Measurements from ENCODE around the gene THRA. TPM values are rescaled to one million over a fixed set of nuclear protein-coding genes. Genes with fewer than 3 reads are reported as not detected.

Gene THRA
- total and polyA plus RNA-seq, 9 of the 15 experiments (the other 6 are each of a cell fraction or from before 2014, with no cell fraction given), result 0.34 to 23.4 (median 12.7) TPM

GRCh38 chr17:40076591-40076990, 13.8 kb downstream of the THRA start (continued):
- TF ChIP-seq CTCFL (IDR thresholded peaks at IDR 0.05; ENCODE audit: borderline replicate concordance, insufficient read depth, low read depth, low read length, poor library complexity, severe bottlenecking) (no peak), BDP1 (IDR thresholded peaks at IDR 0.05; ENCODE audit: insufficient read depth, insufficient read length) (no peak), HMGXB4 (CRISPR knock-in tag; IDR thresholded peaks at IDR 0.05) (no peak), CBX3 (IDR thresholded peaks at IDR 0.05; ENCODE audit: borderline replicate concordance in 1 of 2, low read length in 2 of 2) (no peak), FOXJ2 (tag; IDR thresholded peaks at IDR 0.05) (peak; percentile 48; the same call in 1 of the 2 replicates), CBX8 (IDR thresholded peaks at IDR 0.05; ENCODE audit: borderline replicate concordance, extremely low read depth, low read depth, low read length, poor library complexity, severe bottlenecking) (no peak), RBBP5 (IDR thresholded peaks at IDR 0.05; ENCODE audit: borderline replicate concordance, insufficient read depth, low read length, poor library complexity, severe bottlenecking) (no peak), HDAC1 (IDR thresholded peaks at IDR 0.05) (no peak), NUFIP1 (IDR thresholded peaks at IDR 0.05; ENCODE audit: partially characterized antibody) (no peak), ILK (tag; IDR thresholded peaks at IDR 0.05; ENCODE audit: borderline replicate concordance, low read depth) (no peak), NELFE (IDR thresholded peaks at IDR 0.05; ENCODE audit: insufficient read depth, insufficient read length) (no peak), LEF1 (IDR thresholded peaks at IDR 0.05) (peak; percentile 50; the same call in 1 of the 2 replicates), E2F6 (IDR thresholded peaks at IDR 0.05; ENCODE audit: borderline replicate concordance in 1 of 2, extremely low read depth in 1 of 2, insufficient read depth in 1 of 2, insufficient read length in 1 of 2, low read depth in 1 of 2, low read length in 1 of 2, poor library complexity in 1 of 2, severe bottlenecking in 1 of 2) (no peak), MYC (IDR thresholded peaks at IDR 0.05; ENCODE audit: low read depth, low read length) (peak; percentile 36; the same call in 1 of the 2 replicates), MYC (CRISPR knock-in tag; IDR thresholded peaks at IDR 0.05; ENCODE audit: borderline replicate concordance, low read depth) (no peak), PCBP1 (IDR thresholded peaks at IDR 0.05; ENCODE audit: low read depth, low read length, poor library complexity, severe bottlenecking) (no peak), ESRRA (IDR thresholded peaks at IDR 0.05; ENCODE audit: borderline replicate concordance, low read depth) (no peak), RFX7 (CRISPR knock-in tag; IDR thresholded peaks at IDR 0.05) (no peak), DMBX1 (CRISPR knock-in tag; IDR thresholded peaks at IDR 0.05; ENCODE audit: borderline replicate concordance) (peak; percentile 66; the same call in 1 of the 2 replicates), ZNF449 (CRISPR knock-in tag; IDR thresholded peaks at IDR 0.05) (no peak), NFE2L1 (tag; IDR thresholded peaks at IDR 0.05; ENCODE audit: borderline replicate concordance, low read depth) (no peak)

Measured in K562 (cell line).